Suprapubic skin (tissue), 4 donors: ENCODE data around the gene GATAD2A.

Experiments
- CTCF ChIP-seq, 2 donors: fragments of 200-600 bp in 1 of 2; fragments of 450-650 bp in 1 of 2; sonication (generic) in 1 of 2; IDR thresholded peaks; one replicate each; pipeline ENCODE4 v1.5.1; 2016 to 2019; ENCODE audit warnings: antibody characterized with exemption in 2 of 2, mild to moderate bottlenecking in 1 of 2, moderate library complexity in 1 of 2
- POLR2A ChIP-seq, 2 donors: fragments of 450-650 bp; IDR thresholded peaks; one replicate each; pipeline ENCODE4 v1.6.1; 2017; ENCODE audit warnings: antibody characterized with exemption in 2 of 2, mild to moderate bottlenecking in 2 of 2, moderate library complexity in 2 of 2
- POLR2AphosphoS5 ChIP-seq, 3 donors: sonication (generic); formaldehyde crosslinking; IDR thresholded peaks; one replicate each; pipeline ENCODE4 v1.6.1; 2017; ENCODE audit warnings: antibody characterized with exemption in 3 of 3

- no peak for TF ChIP-seq CTCF (IDR thresholded peaks at IDR 0.05)
- no peak for TF ChIP-seq POLR2A (IDR thresholded peaks at IDR 0.05)
- TF ChIP-seq POLR2AphosphoS5 (IDR thresholded peaks at IDR 0.05): no peak
Measured at GRCh38 chr19:19379527-19379926, 25.9 kb upstream of the GATAD2A start.
